Nephron progenitor cell (in vitro differentiated cells): Measurements from ENCODE around the gene IPO8.

Experiments used
- DNase-seq: peaks from one replicate; pipeline ENCODE4 v3.0.0; 2021
- H3K27ac Mint-ChIP-seq: 2 replicates; pipeline ENCODE4 v1.8.0; 2021; ENCODE audit warnings: mild to moderate bottlenecking, moderate library complexity, mixed read lengths
- H3K27me3 Mint-ChIP-seq: 2 replicates; pipeline ENCODE4 v1.8.0; 2021; ENCODE audit warnings: mild to moderate bottlenecking, low read depth, mixed read lengths; ENCODE audit not compliant: poor library complexity
- H3K36me3 Mint-ChIP-seq: 2 replicates; pipeline ENCODE4 v1.8.0; 2021; ENCODE audit warnings: low read depth, mixed read lengths
- H3K4me1 Mint-ChIP-seq: 2 replicates; pipeline ENCODE4 v1.8.0; 2021; ENCODE audit warnings: mixed read lengths
- H3K4me3 Mint-ChIP-seq: 2 replicates; pipeline ENCODE4 v1.8.0; 2021; ENCODE audit warnings: mild to moderate bottlenecking, moderate library complexity, mixed read lengths
- H3K9me3 Mint-ChIP-seq: 2 replicates; pipeline ENCODE4 v1.8.0; 2021; ENCODE audit warnings: mild to moderate bottlenecking, moderate library complexity, mixed read lengths
- CTCF ChIP-seq: fragments of 200-600 bp; sonication (generic); IDR thresholded peaks from 2 replicates; pipeline ENCODE4 v1.5.0; 2021; ENCODE audit warnings: antibody characterized with exemption

Gene IPO8

DNA sequence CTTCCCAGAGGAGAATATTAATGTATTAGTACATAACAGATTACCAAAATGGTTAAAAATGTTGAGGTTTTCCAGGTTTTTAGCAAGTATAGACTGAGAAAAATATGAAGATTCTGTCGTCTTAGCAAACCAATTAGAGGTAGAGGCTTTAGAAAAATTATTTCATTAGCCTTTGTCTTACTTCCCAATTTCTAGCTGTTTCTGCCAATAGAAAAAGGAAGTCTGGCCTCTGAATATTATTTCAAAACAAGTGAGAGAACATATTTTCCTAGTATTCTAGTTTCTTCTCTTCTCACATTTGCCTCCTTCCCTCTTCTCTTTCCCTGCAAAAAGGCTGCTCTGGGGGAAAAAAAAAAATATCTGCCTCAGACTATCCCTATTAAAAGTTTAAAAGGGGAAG lies 16.4 kb downstream of the IPO8 start:
- H3K4me1 Mint-ChIP-seq, result no peaks in the 10 kb centered on the region
- H3K27me3 Mint-ChIP-seq, result no peaks in the 10 kb centered on the region
- H3K27ac Mint-ChIP-seq, result no peak overlapping the region
- no peak for TF ChIP-seq CTCF
- H3K4me3 Mint-ChIP-seq, result no peak overlapping the region
- no peaks in the 10 kb centered on the region for H3K9me3 Mint-ChIP-seq
- DNase-seq, result no peak
- peaks cover 53% of the 10 kb centered on the region for H3K36me3 Mint-ChIP-seq

DNA sequence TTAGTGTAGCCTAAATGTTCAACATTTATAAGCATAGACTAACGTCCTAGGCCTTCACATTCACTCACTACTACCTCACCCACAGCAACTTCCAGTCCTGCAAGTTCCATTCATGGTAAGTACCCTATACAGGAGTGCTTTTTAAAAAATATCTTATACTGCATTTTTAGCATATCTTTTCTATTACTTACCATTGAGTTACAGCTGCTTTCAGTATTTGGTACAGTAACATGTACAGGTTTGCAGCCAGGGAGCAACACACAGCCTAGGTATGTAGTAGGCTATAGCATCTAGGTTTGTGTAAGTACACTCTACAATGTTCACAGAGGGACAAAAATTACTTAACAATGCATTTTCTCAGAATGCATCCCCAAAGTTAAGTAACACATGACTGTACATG lies 17.4 kb downstream of the IPO8 start:
- Mint-ChIP-seq H3K4me1 (no peaks in the 10 kb centered on the region), H3K36me3 (peaks cover 49% of the 10 kb centered on the region), H3K4me3 (no peak overlapping the region), H3K27me3 (no peaks in the 10 kb centered on the region), H3K27ac (no peak overlapping the region), H3K9me3 (no peaks in the 10 kb centered on the region)
- DNase-seq, result no peak
- TF ChIP-seq CTCF, result no peak

- no peak for DNase-seq
- no peaks in the 10 kb centered on the region for H3K4me1 Mint-ChIP-seq
- no peaks in the 10 kb centered on the region for H3K27me3 Mint-ChIP-seq
- TF ChIP-seq CTCF, result no peak
- H3K9me3 Mint-ChIP-seq, result no peaks in the 10 kb centered on the region
- no peak overlapping the region for H3K27ac Mint-ChIP-seq
- H3K36me3 Mint-ChIP-seq, result peaks cover 45% of the 10 kb centered on the region
- no peak overlapping the region for H3K4me3 Mint-ChIP-seq
These were observed 34.5 kb downstream of the IPO8 start for GRCh38 chr12:30661210-30661609.

DNA sequence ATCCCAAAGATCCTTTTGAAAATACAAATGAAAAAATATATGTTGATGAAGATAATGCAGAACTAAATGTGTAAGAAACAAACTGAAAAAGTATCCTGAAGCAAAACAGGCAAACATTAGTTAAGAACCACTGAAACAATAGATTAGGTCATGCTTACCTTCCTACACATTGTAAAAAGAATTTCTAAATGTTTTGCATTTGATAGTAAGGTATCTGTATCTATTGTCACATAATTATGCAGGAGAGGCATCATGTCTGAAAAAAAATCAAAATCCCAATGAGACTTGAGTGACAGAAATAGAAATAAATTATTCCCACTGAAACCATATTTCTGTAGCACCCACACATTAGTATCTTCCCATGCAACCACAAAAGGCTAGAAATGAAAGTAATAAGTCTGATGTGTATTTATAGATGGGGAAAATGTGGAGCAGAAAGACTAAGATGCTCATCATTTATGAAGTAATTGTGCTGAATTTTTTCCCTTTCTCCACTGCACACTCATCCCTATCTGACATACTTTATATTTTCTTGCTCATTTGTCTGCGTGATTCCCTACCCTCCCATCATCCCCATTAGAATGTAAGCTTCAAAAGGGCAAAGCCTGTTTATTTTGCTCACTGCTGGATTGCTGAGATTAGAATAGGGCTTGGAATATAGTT lies 43.5 kb downstream of the IPO8 start:
- Mint-ChIP-seq H3K4me1 (no peaks in the 10 kb centered on the region), H3K9me3 (no peaks in the 10 kb centered on the region), H3K27me3 (no peaks in the 10 kb centered on the region), H3K36me3 (peaks cover 15% of the 10 kb centered on the region), H3K4me3 (no peak overlapping the region), H3K27ac (no peak overlapping the region)
- no peak for DNase-seq
- TF ChIP-seq CTCF, result no peak

- no peak for DNase-seq
- H3K27me3 Mint-ChIP-seq, result no peaks in the 10 kb centered on the region
- H3K4me1 Mint-ChIP-seq, result no peaks in the 10 kb centered on the region
- TF ChIP-seq CTCF, result no peak
- no peaks in the 10 kb centered on the region for H3K9me3 Mint-ChIP-seq
- no peak overlapping the region for H3K4me3 Mint-ChIP-seq
- no peak overlapping the region for H3K27ac Mint-ChIP-seq
- H3K36me3 Mint-ChIP-seq, result peaks cover 39% of the 10 kb centered on the region
These were observed 48.8 kb downstream of the IPO8 start for GRCh38 chr12:30646821-30647220.

- H3K27me3 Mint-ChIP-seq, result no peaks in the 10 kb centered on the region
- H3K27ac Mint-ChIP-seq, result no peak overlapping the region
- TF ChIP-seq CTCF, result no peak
- H3K9me3 Mint-ChIP-seq, result no peaks in the 10 kb centered on the region
- no peak overlapping the region for H3K4me3 Mint-ChIP-seq
- no peaks in the 10 kb centered on the region for H3K4me1 Mint-ChIP-seq
- peaks cover 57% of the 10 kb centered on the region for H3K36me3 Mint-ChIP-seq
- no peak for DNase-seq
These were observed 52.3 kb downstream of the IPO8 start for GRCh38 chr12:30643366-30643765.
